ENCODE measurements around the gene NLRC5. TPM values are rescaled to one million over a fixed set of nuclear protein-coding genes. Genes with fewer than 3 reads are reported as not detected.

Gene NLRC5
- total RNA-seq, 1 donor from 2014 or later, result 1.7 TPM

DNA sequence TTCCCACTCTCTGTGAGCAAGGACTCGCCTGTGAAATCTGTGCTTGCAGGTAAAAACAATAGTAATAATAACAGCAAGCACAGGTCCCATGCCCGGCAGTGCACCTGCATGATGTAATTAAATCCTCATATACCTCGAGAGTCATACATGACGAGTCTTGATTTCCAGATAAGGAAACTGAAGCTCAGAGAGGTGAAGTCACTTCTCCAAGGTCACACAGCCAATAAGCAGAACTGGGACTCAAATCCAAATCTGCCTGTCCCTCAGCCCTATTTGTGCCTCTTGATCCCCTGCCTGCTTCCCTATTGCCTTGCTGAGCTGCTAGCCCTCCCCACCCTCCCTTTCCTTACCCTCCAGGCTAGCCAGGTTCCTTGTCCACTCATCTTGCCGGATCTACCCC is 65.0 kb downstream of the NLRC5 start:
- H3K9me3 Mint-ChIP-seq, result no peaks in the 10 kb centered on the region
- H3K27ac Mint-ChIP-seq, result no peak overlapping the region
- TF ChIP-seq, protein P1, sequence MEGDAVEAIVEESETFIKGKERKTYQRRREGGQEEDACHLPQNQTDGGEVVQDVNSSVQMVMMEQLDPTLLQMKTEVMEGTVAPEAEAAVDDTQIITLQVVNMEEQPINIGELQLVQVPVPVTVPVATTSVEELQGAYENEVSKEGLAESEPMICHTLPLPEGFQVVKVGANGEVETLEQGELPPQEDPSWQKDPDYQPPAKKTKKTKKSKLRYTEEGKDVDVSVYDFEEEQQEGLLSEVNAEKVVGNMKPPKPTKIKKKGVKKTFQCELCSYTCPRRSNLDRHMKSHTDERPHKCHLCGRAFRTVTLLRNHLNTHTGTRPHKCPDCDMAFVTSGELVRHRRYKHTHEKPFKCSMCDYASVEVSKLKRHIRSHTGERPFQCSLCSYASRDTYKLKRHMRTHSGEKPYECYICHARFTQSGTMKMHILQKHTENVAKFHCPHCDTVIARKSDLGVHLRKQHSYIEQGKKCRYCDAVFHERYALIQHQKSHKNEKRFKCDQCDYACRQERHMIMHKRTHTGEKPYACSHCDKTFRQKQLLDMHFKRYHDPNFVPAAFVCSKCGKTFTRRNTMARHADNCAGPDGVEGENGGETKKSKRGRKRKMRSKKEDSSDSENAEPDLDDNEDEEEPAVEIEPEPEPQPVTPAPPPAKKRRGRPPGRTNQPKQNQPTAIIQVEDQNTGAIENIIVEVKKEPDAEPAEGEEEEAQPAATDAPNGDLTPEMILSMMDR (conservative IDR thresholded peaks at IDR 0.05), result no peak
- H3K4me3 Mint-ChIP-seq, result no peak overlapping the region
- no peaks in the 10 kb centered on the region for H3K36me3 Mint-ChIP-seq
- peaks cover 20% of the 10 kb centered on the region for H3K27me3 Mint-ChIP-seq
- DNase-seq (ENCODE audit: extremely low spot score, unreplicated experiment), result no peak
- H3K4me1 Mint-ChIP-seq (ENCODE audit: unreplicated experiment), result no peaks in the 10 kb centered on the region

DNA sequence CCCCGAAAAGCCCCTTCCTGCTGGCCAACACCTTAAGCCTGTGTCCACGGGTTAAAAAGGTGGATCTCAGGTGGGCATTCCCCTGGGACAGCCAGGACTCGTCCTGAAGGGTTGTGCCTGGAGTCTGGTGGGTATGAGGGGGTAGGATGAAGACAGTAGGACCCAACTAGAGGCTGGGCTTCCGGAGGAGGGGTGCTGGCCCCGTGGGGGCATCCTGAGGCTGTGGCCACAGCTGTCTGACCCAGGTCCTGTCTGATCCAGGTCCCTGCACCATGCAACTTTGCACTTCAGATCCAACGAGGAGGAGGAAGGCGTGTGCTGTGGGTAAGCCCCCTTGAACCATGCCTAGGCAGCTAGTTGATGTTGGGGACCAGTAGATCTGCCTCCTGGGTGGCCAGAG is 65.4 kb downstream of the NLRC5 start:
- Mint-ChIP-seq H3K27ac (no peak overlapping the region), H3K36me3 (no peaks in the 10 kb centered on the region), H3K9me3 (no peaks in the 10 kb centered on the region), H3K27me3 (peaks cover 20% of the 10 kb centered on the region), H3K4me1 (ENCODE audit: unreplicated experiment) (no peaks in the 10 kb centered on the region), H3K4me3 (no peak overlapping the region)
- TF ChIP-seq, protein P1 (conservative IDR thresholded peaks at IDR 0.05), result no peak
- DNase-seq (ENCODE audit: extremely low spot score, unreplicated experiment), result no peak

DNA sequence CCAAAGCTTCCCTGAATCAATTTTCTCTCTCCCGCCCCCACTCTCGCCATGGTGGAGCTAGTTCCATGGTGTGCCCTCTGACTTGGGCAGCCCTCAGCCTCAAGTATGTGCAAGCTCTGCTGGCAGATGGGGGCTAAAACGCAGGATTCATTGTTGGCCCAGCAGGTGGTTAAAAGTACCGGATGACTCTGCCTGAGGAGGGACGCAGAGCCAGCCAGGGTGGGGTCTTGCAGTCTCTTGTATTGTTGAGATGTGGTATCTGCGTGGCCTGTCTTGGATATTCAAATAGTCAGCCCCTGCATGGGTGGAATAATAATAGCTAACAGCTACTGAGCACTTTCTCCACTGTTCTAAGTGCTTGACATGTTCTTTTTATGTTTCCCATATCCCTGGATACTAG is 66.3 kb downstream of the NLRC5 start:
- Mint-ChIP-seq H3K9me3 (no peaks in the 10 kb centered on the region), H3K36me3 (no peaks in the 10 kb centered on the region), H3K27me3 (peaks cover 20% of the 10 kb centered on the region), H3K4me3 (no peak overlapping the region), H3K4me1 (ENCODE audit: unreplicated experiment) (no peaks in the 10 kb centered on the region), H3K27ac (no peak overlapping the region)
- no peak for DNase-seq (ENCODE audit: extremely low spot score, unreplicated experiment)
- TF ChIP-seq, protein P1 (conservative IDR thresholded peaks at IDR 0.05), result no peak

DNA sequence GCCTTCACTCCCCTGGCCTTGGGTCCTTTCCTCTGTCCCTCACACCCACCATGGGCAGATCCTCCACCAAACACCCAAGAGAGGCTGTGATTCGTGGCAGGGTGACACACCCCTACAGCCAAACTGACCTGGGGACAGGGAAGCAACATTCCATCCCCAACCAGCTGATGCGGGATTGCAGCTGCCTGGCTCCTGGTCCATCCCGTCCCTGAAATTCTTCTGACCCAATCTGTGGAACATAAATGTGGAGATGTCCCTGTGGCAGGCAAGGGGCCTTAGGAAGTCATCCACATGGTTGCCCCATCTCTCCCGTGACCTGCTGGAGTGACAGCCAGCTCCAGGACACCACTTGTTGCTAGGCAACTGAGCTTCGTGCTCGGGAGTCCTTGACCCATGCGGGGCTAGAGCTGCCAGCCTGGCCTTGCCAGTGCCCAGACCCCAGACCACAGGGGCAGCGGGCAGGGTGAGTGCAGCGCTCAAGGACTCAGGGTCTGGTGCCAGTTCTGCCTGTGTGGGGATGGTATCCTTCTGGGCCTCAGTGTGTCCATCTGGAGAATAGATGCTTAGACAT is 69.0 kb downstream of the NLRC5 start:
- DNase-seq (ENCODE audit: extremely low spot score, unreplicated experiment), result no peak
- Mint-ChIP-seq H3K27me3 (peaks cover 14% of the 10 kb centered on the region), H3K9me3 (no peaks in the 10 kb centered on the region), H3K36me3 (no peaks in the 10 kb centered on the region), H3K4me3 (no peak overlapping the region), H3K27ac (no peak overlapping the region), H3K4me1 (ENCODE audit: unreplicated experiment) (peaks cover 4% of the 10 kb centered on the region)
- TF ChIP-seq, protein P1 (conservative IDR thresholded peaks at IDR 0.05), result no peak

DNA sequence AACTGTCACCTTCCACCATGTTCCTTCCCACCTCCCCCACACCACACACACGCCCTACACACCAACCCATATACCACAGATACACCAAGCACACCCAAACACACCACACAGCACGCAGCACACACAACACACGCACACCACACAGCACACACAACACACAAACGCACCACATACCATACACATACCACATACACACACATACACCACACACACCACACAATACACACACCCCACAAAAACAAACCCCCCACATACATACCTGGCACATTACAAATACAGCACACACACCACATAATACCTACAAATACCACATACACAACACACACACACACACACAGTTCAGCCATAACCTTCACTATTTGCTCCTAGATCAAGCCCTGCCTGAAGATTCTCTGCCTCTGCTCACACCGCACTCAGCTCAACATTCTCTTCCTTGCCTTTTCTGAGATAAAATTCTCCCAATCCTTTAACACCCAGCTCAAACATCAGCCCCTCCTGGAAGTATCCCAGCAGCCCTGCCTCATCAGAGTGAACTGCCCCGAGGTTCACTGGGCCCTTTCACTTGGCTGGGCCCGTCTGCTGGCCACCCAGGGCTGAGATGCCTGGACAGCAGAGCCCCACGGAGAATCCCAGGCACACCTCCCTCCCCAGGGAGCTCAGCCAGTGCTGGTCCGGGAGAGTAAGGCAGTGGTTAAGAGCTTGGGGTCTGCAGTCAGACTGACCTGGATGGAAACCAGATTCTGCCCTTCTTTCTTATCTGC is 71.1 kb downstream of the NLRC5 start:
- Mint-ChIP-seq H3K9me3 (no peaks in the 10 kb centered on the region), H3K36me3 (no peaks in the 10 kb centered on the region), H3K4me1 (ENCODE audit: unreplicated experiment) (peaks cover 4% of the 10 kb centered on the region), H3K4me3 (no peak overlapping the region), H3K27me3 (peaks cover 8% of the 10 kb centered on the region), H3K27ac (no peak overlapping the region)
- TF ChIP-seq, protein P1 (conservative IDR thresholded peaks at IDR 0.05), result no peak
- no peak for DNase-seq (ENCODE audit: extremely low spot score, unreplicated experiment)
